ENCODE measurements around the gene ASB16. TPM values are rescaled to one million over a fixed set of nuclear protein-coding genes. Genes with fewer than 3 reads are reported as not detected.

ASB16 gene
- total RNA-seq, 4 donors from 2014 or later: 0.57 TPM; not detected in 3

- TF ChIP-seq CTCF (IDR thresholded peaks at IDR 0.05) (no peak), POLR2A (IDR thresholded peaks at IDR 0.05) (no peak)
- Histone ChIP-seq H3K4me1 (no peaks in the 10 kb centered on the region), H3K27me3 (no peaks in the 10 kb centered on the region), H3K36me3 (no peaks in the 10 kb centered on the region), H3K27ac (no peak overlapping the region), H3K9me3 (no peaks in the 10 kb centered on the region), H3K4me3 (no peak overlapping the region)
- DNase-seq: peak in 1 of 3 donors; percentile 51
Measured at GRCh38 chr17:44159519-44160210, 10.8 kb upstream of the ASB16 start.

- Histone ChIP-seq H3K36me3 (no peaks in the 10 kb centered on the region), H3K27me3 (no peaks in the 10 kb centered on the region), H3K9me3 (no peaks in the 10 kb centered on the region), H3K4me3 (no peak overlapping the region), H3K27ac (no peak overlapping the region), H3K4me1 (peaks cover 0 to 7% (median 0%) of the 10 kb centered on the region in 4 donors)
- DNase-seq: no peak
- TF ChIP-seq CTCF (IDR thresholded peaks at IDR 0.05): no peak
Measured at GRCh38 chr17:44164476-44164875, 6.0 kb upstream of the ASB16 start.

- Histone ChIP-seq H3K27ac (no peak overlapping the region), H3K36me3 (no peaks in the 10 kb centered on the region), H3K27me3 (no peaks in the 10 kb centered on the region), H3K9me3 (no peaks in the 10 kb centered on the region), H3K4me1 (peaks cover 0 to 16% (median 0%) of the 10 kb centered on the region in 4 donors), H3K4me3 (no peak overlapping the region)
- no peak for DNase-seq
- TF ChIP-seq POLR2A (IDR thresholded peaks at IDR 0.05): no peak
- TF ChIP-seq CTCF (IDR thresholded peaks at IDR 0.05): no peak
Measured at GRCh38 chr17:44167181-44167861, 3.2 kb upstream of the ASB16 start.

GRCh38 chr17:44170135-44170498 is 387 bp upstream of the ASB16 start:
- DNase-seq: no peak
- Histone ChIP-seq H3K36me3 (no peaks in the 10 kb centered on the region), H3K9me3 (no peaks in the 10 kb centered on the region), H3K4me3 (no peak overlapping the region), H3K27ac (peak overlapping the region in 1 of 4 donors; percentile 63), H3K4me1 (peaks cover 0 to 16% (median 0%) of the 10 kb centered on the region in 4 donors), H3K27me3 (no peaks in the 10 kb centered on the region)
- TF ChIP-seq CTCF (IDR thresholded peaks at IDR 0.05) (no peak), POLR2A (IDR thresholded peaks at IDR 0.05) (no peak)

- H3K9me3 ChIP-seq: no peaks in the 10 kb centered on the region
- no peaks in the 10 kb centered on the region for H3K27me3 ChIP-seq
- no peak overlapping the region for H3K27ac ChIP-seq
- TF ChIP-seq POLR2A (IDR thresholded peaks at IDR 0.05) (no peak), CTCF (IDR thresholded peaks at IDR 0.05) (no peak)
- peaks cover 0 to 8% (median 0%) of the 10 kb centered on the region in 3 donors for H3K36me3 ChIP-seq
- no peak for DNase-seq
- H3K4me1 ChIP-seq: peaks cover 0 to 16% (median 0%) of the 10 kb centered on the region in 4 donors
- H3K4me3 ChIP-seq: no peak overlapping the region
Measured at GRCh38 chr17:44171931-44172455, 1.5 kb downstream of the ASB16 start.

Measured in Peyer's patch (tissue), 4 donors.